Vagina (tissue), 2 donors: ENCODE data around the gene TMEM40.

Experiments
- POLR2AphosphoS5 ChIP-seq, 2 donors: sonication (generic); formaldehyde crosslinking; IDR thresholded peaks; one replicate each; pipeline ENCODE4 v1.9.0; 2017; ENCODE audit warnings: antibody characterized with exemption in 2 of 2, mild to moderate bottlenecking in 2 of 2, low read depth in 1 of 2; ENCODE audit not compliant: insufficient read depth in 1 of 2
- TF ChIP-seq, protein P1 (sequence below), 3 experiments: fragments of 450-650 bp in 2 of 3; fragments of 200-600 bp in 1 of 3; sonication (generic) in 1 of 3; IDR thresholded peaks; one replicate each; pipeline ENCODE4 v1.5.1; 2017 to 2019; ENCODE audit warnings: antibody characterized with exemption in 3 of 3, mild to moderate bottlenecking in 2 of 3, moderate library complexity in 2 of 3

DNA sequence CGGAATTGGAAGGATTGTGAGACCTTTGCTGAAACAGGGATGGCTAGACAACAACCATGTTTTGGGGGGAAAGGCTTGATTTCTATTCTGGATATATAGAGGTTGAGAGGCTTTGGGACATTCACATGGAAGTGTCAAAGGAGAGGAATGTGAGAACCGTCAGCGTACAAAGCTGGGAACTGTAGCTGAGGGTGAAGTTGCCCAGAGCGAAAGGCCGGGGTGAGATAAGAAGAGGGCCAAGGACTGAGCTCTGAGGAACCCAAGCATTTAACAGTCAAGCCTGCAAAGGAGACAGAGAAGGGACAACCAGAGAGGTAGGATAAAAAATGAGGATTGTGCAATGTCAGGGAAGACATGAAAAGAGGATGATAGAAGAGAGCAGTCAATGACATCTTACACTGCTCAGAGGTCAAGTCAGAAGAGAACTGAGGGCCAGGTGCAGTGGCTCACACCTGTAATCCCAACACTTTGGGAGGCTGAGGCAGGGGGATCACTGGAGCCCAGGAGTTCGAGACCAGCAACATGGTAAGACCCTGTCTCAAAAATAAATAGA, 53.6 kb downstream of the TMEM40 start:
- TF ChIP-seq, protein P1, sequence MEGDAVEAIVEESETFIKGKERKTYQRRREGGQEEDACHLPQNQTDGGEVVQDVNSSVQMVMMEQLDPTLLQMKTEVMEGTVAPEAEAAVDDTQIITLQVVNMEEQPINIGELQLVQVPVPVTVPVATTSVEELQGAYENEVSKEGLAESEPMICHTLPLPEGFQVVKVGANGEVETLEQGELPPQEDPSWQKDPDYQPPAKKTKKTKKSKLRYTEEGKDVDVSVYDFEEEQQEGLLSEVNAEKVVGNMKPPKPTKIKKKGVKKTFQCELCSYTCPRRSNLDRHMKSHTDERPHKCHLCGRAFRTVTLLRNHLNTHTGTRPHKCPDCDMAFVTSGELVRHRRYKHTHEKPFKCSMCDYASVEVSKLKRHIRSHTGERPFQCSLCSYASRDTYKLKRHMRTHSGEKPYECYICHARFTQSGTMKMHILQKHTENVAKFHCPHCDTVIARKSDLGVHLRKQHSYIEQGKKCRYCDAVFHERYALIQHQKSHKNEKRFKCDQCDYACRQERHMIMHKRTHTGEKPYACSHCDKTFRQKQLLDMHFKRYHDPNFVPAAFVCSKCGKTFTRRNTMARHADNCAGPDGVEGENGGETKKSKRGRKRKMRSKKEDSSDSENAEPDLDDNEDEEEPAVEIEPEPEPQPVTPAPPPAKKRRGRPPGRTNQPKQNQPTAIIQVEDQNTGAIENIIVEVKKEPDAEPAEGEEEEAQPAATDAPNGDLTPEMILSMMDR (IDR thresholded peaks at IDR 0.05): no peak
- no peak for TF ChIP-seq POLR2AphosphoS5 (IDR thresholded peaks at IDR 0.05; ENCODE audit: insufficient read depth in 1 of 2, low read depth in 1 of 2)
